ENCODE results near the gene TCERG1L.

The TCERG1L gene

DNA sequence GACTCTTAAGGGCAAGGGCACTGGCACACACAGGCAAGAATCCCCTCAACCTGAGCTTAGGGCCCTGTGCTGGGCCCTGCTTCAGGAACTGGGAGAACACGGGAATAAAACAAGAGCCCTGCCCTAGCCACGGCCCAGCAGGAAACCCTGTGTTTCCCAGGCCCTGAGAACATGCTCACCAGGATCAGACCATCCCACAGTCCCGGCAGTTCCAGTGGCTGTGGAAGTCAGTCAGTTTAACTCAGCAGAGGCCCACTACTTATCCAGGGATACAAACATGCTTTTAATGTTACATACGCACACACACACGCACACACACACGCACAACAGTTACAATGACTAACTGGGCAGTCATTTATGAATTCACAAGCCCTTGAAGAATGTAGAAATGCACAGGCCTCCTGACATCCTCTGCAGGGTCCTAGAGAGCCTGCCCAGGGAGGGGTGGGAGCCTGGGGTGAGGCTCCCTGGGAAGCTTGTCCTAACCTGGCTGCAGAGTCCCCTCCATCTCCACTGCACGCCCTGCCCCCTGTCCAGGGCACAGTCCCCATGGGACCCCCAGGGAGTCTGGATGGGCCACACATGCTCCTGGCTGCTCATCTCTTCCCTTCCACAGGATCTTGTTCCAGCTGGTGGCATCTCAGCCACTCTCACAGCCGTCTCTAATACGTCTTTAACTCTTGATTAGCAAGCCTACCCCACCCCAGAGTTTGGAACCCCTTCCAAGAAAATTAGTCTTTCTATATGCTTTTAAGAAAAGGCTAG is 97.6 kb downstream of the TCERG1L start:
- FAIRE-seq: no peak

GRCh38 chr10:131212763-131213325 is 98.7 kb downstream of the TCERG1L start:
- TF ChIP-seq POLR2A (IDR thresholded peaks at IDR 0.05; ENCODE audit: low read depth, low read length): no peak
- no peak for FAIRE-seq
- DNase-seq (ENCODE audit: insufficient read length, low spot score): no peak

More for the DNA sequence above, 97.6 kb downstream of the TCERG1L start:
- no peak for DNase-seq (ENCODE audit: insufficient read length, low spot score)
- no peak for TF ChIP-seq POLR2A (IDR thresholded peaks at IDR 0.05; ENCODE audit: low read depth, low read length)

DNA sequence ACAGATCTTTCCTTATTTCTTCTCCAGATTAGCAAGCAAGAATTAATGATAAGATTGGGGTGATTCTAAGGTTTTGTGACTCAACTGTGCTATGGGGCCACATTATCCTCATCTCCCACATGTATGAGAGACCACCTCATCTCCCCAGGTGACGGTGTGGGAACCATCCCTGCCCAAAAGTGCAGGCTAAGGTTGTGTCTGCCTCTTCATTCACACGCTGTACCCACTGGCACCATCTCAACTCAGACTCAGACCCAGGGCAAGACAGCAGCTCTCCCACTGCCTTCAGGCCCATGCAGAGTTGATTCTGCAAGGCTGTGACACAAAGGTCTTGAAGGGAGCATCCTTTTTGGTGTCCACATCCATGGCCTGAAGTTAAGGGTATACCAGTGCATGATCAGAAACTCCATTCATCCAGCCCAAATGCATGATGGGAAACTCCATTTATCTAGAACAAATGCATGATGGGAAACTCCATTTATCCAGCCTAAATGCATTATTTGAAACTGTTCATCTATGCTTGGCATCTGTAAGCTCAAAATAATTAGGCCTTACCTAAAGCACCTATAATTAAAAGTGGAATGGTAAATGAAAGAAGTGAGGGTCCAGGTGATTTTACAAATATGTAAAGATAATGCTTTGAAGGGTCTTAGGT is 99.4 kb downstream of the TCERG1L start:
- FAIRE-seq: no peak
- TF ChIP-seq POLR2A (IDR thresholded peaks at IDR 0.05; ENCODE audit: low read depth, low read length): no peak
- DNase-seq (ENCODE audit: insufficient read length, low spot score): no peak

DNA sequence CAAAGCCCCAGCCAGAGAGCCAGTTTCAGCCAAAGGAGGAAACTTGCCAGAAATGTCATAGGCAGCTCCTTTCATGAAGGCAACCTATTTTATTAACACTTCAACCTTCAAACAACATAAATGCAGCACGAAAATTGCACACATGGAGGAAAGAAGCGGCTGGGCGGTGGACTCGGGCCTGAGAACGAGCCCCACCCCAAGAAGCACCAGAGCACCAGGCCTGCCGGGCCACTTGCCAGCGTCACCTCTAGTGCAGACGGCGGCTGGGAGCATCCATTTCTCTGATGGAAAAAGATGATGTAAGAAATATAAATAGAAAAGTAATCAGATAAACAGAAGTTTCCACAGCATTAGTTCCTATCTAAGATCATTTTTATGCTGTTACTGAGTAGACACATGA is 100.0 kb downstream of the TCERG1L start:
- DNase-seq (ENCODE audit: insufficient read length, low spot score) (no peak), FAIRE-seq (no peak)
- no peak for TF ChIP-seq POLR2A (IDR thresholded peaks at IDR 0.05; ENCODE audit: low read depth, low read length)

- TF ChIP-seq POLR2A (IDR thresholded peaks at IDR 0.05; ENCODE audit: low read depth, low read length): no peak
- no peak for FAIRE-seq
- no peak for DNase-seq (ENCODE audit: insufficient read length, low spot score)
These were observed 100.4 kb downstream of the TCERG1L start for GRCh38 chr10:131211146-131211545.

DNA sequence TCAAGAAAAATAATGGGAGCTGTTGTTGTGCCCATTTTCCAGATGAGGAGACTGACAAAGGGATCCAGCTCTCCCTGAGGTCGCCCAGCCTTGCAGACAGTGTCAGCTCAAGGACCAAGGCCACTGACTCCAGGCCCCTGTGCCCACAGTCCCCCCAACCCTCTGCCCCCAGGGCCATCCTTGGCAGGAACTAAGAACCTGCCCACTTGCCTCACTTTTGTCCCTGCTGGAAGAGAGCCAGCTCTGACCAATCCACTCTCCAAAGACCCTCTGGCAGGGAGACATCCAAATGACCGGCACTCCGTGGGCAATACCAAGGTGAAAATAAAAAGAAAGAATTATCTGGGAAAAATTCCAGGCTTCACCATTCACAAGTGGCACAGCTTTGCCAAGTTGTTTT is 101.3 kb downstream of the TCERG1L start:
- DNase-seq (ENCODE audit: insufficient read length, low spot score) (no peak), FAIRE-seq (no peak)
- no peak for TF ChIP-seq POLR2A (IDR thresholded peaks at IDR 0.05; ENCODE audit: low read depth, low read length)

GRCh38 chr10:131207584-131208532 is 103.7 kb downstream of the TCERG1L start:
- TF ChIP-seq POLR2A (IDR thresholded peaks at IDR 0.05; ENCODE audit: low read depth, low read length): no peak
- FAIRE-seq: no peak
- no peak for DNase-seq (ENCODE audit: insufficient read length, low spot score)

DNA sequence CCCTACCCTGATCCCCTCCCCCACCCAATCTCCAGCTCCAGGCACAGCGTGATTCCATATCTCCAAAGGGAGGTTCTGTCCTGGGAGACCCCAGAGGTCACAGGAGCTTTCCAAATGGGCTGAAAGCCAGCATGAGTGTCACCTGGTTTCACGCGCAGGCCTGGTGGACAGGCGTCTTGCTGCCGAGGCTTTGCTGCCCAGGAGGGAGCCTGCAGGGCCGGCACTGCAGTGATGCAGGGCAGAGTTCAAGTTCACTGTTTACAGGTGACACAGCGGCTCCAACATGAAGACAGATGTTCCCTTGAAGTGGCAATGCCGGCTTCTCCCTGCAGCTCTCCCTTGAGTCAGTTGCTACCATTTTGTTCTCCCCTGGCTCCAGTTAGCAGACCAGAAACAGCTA is 104.3 kb downstream of the TCERG1L start:
- DNase-seq (ENCODE audit: insufficient read length, low spot score) (no peak), FAIRE-seq (no peak)
- TF ChIP-seq POLR2A (IDR thresholded peaks at IDR 0.05; ENCODE audit: low read depth, low read length): no peak

DNA sequence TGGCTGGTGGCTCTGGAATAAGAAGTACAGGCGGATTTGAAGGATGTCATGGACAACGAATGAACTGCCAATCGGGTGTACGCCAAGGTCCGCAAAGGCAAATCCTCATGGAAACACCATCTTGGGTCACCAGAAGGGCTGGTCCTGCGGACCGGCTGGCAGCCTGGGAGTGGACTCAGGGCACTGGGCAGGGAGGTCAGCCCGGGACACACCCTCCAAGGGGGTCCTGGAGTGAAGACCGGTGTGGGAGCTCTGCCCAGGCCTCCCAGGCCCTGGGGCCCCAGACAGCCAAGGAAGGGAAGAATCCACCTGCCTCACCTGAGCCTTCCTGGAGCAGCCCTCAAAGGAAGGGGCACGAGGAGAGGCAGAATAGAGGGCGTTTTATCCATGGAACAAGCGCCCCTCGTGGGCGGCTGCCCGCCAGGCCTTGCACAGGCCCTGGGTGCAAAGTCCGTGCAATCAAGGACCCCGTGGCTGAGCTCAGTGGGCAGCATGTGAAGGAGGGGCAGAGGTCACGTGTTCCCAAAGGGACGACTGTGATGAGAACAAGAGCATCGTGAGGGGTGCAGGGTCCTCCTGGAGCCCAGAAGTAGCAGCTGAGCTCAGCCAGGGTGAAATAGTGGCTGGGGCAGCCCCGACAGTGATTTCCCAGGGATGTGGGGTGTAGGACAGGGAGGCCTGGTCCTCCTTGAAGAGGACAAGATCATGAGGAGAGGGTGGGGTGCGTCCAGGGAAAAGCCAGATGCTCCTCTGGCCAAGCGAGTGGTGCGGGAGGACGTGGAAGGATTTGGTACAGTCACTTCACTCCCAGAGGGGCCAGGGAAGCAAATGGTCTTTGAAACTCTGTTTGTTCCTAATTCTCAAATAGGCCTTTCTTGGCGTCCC is 105.2 kb downstream of the TCERG1L start:
- FAIRE-seq: no peak
- no peak for DNase-seq (ENCODE audit: insufficient read length, low spot score)
- no peak for TF ChIP-seq POLR2A (IDR thresholded peaks at IDR 0.05; ENCODE audit: low read depth, low read length)

- DNase-seq (ENCODE audit: insufficient read length, low spot score): no peak
- TF ChIP-seq POLR2A (IDR thresholded peaks at IDR 0.05; ENCODE audit: low read depth, low read length): no peak
- no peak for FAIRE-seq
These were observed 106.0 kb downstream of the TCERG1L start for GRCh38 chr10:131205556-131205955.

DNA sequence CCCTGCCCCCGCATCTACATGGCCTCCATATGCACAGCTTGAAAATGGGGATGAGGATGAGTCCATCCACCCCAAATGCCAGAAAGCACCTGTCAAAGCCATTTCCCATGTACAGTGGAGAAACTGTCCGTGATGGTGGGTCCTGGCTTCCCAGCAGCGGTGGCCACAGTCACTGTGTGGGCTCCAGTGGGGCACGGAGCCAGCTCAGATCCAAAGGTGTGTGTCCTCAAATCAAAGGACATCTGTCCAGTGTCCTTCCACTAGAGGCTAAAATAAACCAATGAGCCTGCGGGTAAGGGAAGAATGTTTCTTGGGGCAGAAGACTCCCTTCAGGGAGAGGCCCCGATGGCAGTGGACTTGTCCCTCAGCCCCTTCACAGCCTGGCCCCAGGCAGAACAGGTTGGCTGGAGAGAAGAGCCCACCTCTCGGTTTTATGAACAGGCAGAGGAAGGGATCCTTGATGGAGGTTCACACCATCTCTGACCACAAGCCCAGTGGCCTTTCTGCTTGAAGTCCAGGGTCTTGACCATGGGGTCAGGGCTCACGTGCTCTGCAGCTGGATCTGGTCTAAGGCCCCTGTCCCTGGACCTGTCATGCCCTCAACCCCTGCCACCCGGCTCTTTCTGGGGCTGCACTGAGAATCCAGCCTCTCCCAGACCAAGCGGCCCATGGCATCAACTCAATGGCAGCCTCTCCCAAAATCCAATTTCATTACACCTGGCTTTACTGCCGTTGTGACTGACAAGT is 106.9 kb downstream of the TCERG1L start:
- FAIRE-seq (no peak), DNase-seq (ENCODE audit: insufficient read length, low spot score) (no peak)
- no peak for TF ChIP-seq POLR2A (IDR thresholded peaks at IDR 0.05; ENCODE audit: low read depth, low read length)
